ENCODE measurements around the gene XYLT2. TPM values are rescaled to one million over a fixed set of nuclear protein-coding genes. Genes with fewer than 3 reads are reported as not detected.

Gene XYLT2
- polyA plus RNA-seq, 2 of the 4 experiments (the other 2 are of a cell fraction) = 9.7 to 15.8 TPM

GRCh38 chr17:50301891-50302584 lies 43.9 kb upstream of the XYLT2 start:
- CTCF ChIA-PET = interaction anchor here (0.9 to 46.2 kb wide), 5 partner anchors 11 to 129 kb away, joined by 3 to 1256 read pairs (median 326); partner anchors contain the start of genes COL1A1 and TMEM92
- WGBS (ENCODE audit: missing lambda C conversion rate) = 47% methylated on average over 9 of the region's 9 CpGs
- no peaks in the 10 kb centered on the region for H3K9me3 ChIP-seq
- ATAC-seq (no peak), FAIRE-seq (no peak), DNase-seq (ENCODE audit: low read depth in 1 of 2, low spot score in 1 of 2) (no peak)
- POLR2A ChIA-PET = no interaction called here
- TF ChIP-seq CTCF (IDR thresholded peaks at IDR 0.05) (no peak), MYC (IDR thresholded peaks at IDR 0.05; ENCODE audit: borderline replicate concordance, low read length) (no peak), SREBF2 (IDR thresholded peaks at IDR 0.05) (no peak)
- no peak overlapping the region for H3K27ac ChIP-seq
- no peak overlapping the region for H3K4me2 ChIP-seq
- no peaks in the 10 kb centered on the region for H3K4me1 ChIP-seq
- H3K4me3 ChIP-seq = no peak overlapping the region

- Histone ChIP-seq H3K9me3 (no peaks in the 10 kb centered on the region), H3K4me2 (no peak overlapping the region), H3K27ac (no peak overlapping the region), H3K4me3 (no peak overlapping the region), H3K4me1 (no peaks in the 10 kb centered on the region)
- no peak for TF ChIP-seq EHF (CRISPR knock-in tag; IDR thresholded peaks at IDR 0.05)
- no peak for TF ChIP-seq BHLHE40 (IDR thresholded peaks at IDR 0.05; ENCODE audit: low read depth, low read length)
- no peak for TF ChIP-seq PBX3 (IDR thresholded peaks at IDR 0.05)
- no peak for TF ChIP-seq CHD2 (IDR thresholded peaks at IDR 0.05; ENCODE audit: low read length, partially characterized antibody)
- no peak for TF ChIP-seq POLR2AphosphoS2 (conservative IDR thresholded peaks at IDR 0.05; ENCODE audit: low read length)
- TF ChIP-seq JUNB (IDR thresholded peaks at IDR 0.05) = no peak
- no peak for TF ChIP-seq MAZ (IDR thresholded peaks at IDR 0.05; ENCODE audit: borderline replicate concordance, low read depth, low read length)
- no peak for TF ChIP-seq RARB (CRISPR knock-in tag; IDR thresholded peaks at IDR 0.05)
- DNase-seq (ENCODE audit: low read depth in 1 of 2, low spot score in 1 of 2) (no peak), FAIRE-seq (no peak), ATAC-seq (no peak)
- 82% methylated on average over 11 of the region's 11 CpGs for WGBS (ENCODE audit: missing lambda C conversion rate)
- ChIA-PET POLR2A (interaction anchor here (0.6 kb wide), 1 partner anchor 80 kb away, joined by 10 read pairs; no protein-coding TSS in a partner anchor), CTCF (interaction anchor here (0.9 to 46.2 kb wide), 5 partner anchors 10 to 130 kb away, joined by 3 to 1256 read pairs (median 326); partner anchors contain the start of genes COL1A1 and TMEM92)
Measured at GRCh38 chr17:50303051-50303450, 42.9 kb upstream of the XYLT2 start.

- Histone ChIP-seq H3K9me3 (no peaks in the 10 kb centered on the region), H3K4me1 (no peaks in the 10 kb centered on the region), H3K27ac (no peak overlapping the region), H3K4me2 (no peak overlapping the region), H3K4me3 (no peak overlapping the region)
- ATAC-seq (no peak), FAIRE-seq (no peak), DNase-seq (ENCODE audit: low read depth in 1 of 2, low spot score in 1 of 2) (no peak)
- TF ChIP-seq JUNB (IDR thresholded peaks at IDR 0.05) = no peak
- ChIA-PET CTCF (interaction anchor here (1.0 to 46.2 kb wide), 4 partner anchors 9 to 130 kb away, joined by 3 to 1256 read pairs (median 630); partner anchors contain the start of genes COL1A1 and TMEM92), POLR2A (no interaction called here)
- 83% methylated on average over 4 of the region's 4 CpGs for WGBS (ENCODE audit: missing lambda C conversion rate)
Measured at GRCh38 chr17:50303596-50303995, 42.3 kb upstream of the XYLT2 start.

GRCh38 chr17:50304781-50305404 lies 41.0 kb upstream of the XYLT2 start:
- ATAC-seq (peak; percentile 19 to 23; a peak in 2 of 6 replicates), DNase-seq (ENCODE audit: low read depth in 1 of 2, low spot score in 1 of 2) (no peak), FAIRE-seq (no peak)
- CTCF ChIA-PET = interaction anchor here (0.8 to 46.2 kb wide), 6 partner anchors 24 to 143 kb away, joined by 3 to 1256 read pairs (median 3); partner anchors contain the start of genes COL1A1 and TMEM92
- POLR2A ChIA-PET = no interaction called here
- no peaks in the 10 kb centered on the region for H3K9me3 ChIP-seq
- no peak overlapping the region for H3K4me2 ChIP-seq
- TF ChIP-seq ZFP36 (IDR thresholded peaks at IDR 0.05; ENCODE audit: borderline replicate concordance, partially characterized antibody) (no peak), SMC3 (IDR thresholded peaks at IDR 0.05) (no peak), HOXA7 (CRISPR knock-in tag; IDR thresholded peaks at IDR 0.05) (no peak), REST (IDR thresholded peaks at IDR 0.05) (no peak), CTCF (IDR thresholded peaks at IDR 0.05) (no peak), ZNF302 (CRISPR knock-in tag; IDR thresholded peaks at IDR 0.05) (no peak), CEBPB (IDR thresholded peaks at IDR 0.05) (no peak)
- H3K4me1 ChIP-seq = no peaks in the 10 kb centered on the region
- peak overlapping the region in 1 of 2 experiments; percentile 33; a peak in 1 of 6 replicates for H3K27ac ChIP-seq
- no peak overlapping the region for H3K4me3 ChIP-seq
- 75% methylated on average over 7 of the region's 7 CpGs for WGBS (ENCODE audit: missing lambda C conversion rate)
